HG03342 (cell line): Measurements from ENCODE around the gene FAM81A.

Experiments used
- ATAC-seq: cut with Tn5 transposase; IDR thresholded peaks from one replicate; pipeline ENCODE4 v1.9.1; 2021; ENCODE audit warnings: mild to moderate bottlenecking, moderate library complexity; ENCODE audit not compliant: unreplicated experiment

FAM81A gene

DNA sequence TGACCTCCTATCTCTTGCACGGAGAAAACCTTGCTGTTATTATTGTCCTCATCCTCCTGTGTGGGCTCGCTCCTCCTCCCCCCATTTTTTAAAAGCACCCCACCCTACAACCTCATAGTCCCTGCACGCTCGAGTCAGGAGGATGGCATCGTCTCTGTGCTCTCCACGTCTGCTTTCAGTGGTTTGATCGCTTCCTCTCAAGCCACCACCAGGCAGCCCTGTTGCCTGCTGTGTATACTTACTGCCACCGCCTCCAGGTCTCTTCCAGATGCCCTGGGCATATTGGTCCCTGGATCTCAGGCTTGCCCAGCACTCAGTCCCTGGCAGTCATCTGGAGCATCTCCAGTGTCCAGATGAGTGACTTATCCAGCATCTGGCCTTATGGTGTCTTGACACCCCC, 131.5 kb downstream of the FAM81A start:
- ATAC-seq = no peak

DNA sequence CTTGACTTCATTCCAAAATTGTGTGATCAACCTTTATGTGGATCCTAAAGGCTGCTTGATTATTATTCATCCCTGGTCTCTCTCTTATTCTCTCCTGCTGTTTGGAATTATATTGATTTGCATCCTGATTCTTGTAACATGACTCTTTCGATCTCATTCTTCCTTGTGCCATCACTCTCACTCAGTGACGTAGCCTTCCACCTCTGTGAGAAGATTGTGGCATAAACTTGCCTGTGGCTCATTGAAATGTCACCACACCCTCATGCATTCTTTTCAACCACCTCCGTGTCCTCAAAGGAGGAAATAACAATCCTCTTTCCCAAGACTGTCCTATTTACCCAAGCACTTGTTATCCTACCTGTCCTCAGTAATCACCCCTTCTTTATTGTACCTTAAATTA, 132.3 kb downstream of the FAM81A start:
- no peak for ATAC-seq

DNA sequence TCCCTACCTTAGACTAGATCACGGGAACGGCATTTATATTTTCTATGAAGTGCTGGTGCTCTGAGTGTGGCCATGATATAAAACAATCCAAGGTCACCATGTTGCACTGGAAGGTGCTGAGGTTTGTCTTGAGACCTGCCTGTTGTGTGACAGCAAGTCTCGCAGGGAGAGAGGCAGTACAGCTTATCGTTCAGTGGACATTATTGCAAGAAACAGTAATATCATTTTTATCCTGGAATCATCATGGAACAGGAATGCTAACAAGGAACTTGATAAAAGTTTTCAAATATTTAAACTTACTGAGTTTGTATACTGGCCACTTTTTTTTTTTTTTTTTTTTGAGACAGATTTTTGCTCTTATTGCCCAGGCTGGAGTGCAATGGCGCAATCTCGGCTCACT, 133.6 kb downstream of the FAM81A start:
- ATAC-seq = no peak
